Measurements from ENCODE around the gene ERBB4.

DNA sequence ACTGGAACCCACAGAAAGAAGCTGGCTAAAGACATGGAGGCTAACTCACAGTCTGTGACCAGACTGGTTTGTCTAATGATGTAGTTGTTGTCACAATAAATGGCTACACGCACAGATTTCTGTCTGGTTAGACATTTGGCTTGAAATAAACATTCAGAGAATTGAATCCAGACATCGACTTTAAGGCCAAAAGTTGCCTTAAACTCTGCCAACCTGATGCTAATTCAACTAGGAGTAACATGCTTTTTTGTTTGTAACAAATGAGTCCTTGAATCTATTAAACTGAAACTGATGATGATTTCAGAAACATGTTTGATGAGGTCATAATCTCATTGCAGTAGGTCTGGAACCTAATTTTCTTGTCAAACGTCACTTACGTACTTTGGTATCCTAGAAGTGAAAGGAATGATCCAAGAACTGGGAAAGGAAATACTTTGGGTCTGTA lies 123.8 kb downstream of the ERBB4 start:
- TF ChIP-seq, protein P1, sequence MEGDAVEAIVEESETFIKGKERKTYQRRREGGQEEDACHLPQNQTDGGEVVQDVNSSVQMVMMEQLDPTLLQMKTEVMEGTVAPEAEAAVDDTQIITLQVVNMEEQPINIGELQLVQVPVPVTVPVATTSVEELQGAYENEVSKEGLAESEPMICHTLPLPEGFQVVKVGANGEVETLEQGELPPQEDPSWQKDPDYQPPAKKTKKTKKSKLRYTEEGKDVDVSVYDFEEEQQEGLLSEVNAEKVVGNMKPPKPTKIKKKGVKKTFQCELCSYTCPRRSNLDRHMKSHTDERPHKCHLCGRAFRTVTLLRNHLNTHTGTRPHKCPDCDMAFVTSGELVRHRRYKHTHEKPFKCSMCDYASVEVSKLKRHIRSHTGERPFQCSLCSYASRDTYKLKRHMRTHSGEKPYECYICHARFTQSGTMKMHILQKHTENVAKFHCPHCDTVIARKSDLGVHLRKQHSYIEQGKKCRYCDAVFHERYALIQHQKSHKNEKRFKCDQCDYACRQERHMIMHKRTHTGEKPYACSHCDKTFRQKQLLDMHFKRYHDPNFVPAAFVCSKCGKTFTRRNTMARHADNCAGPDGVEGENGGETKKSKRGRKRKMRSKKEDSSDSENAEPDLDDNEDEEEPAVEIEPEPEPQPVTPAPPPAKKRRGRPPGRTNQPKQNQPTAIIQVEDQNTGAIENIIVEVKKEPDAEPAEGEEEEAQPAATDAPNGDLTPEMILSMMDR (IDR thresholded peaks at IDR 0.05) = no peak
- TF ChIP-seq POLR2A (IDR thresholded peaks at IDR 0.05) = no peak

Data from Peyer's patch (tissue), 4 donors.